Gastrocnemius medialis (tissue), 4 donors: ENCODE data around the gene ZNF407. TPM values are rescaled to one million over a fixed set of nuclear protein-coding genes. Genes with fewer than 3 reads are reported as not detected.

ENCODE experiments used
- ATAC-seq, 2 donors: fragments of 150-250 bp; one replicate each; pipeline ENCODE4 v1.9.1; 2016
- DNase-seq, 2 donors: peaks; one replicate each; pipeline ENCODE4 v3.0.0-alpha.2; 2019
- H3K27ac ChIP-seq, 4 donors: fragments of 200-600 bp; sonication (generic); 1 replicate in 1 of 4; 2 replicates in 3 of 4; pipeline ENCODE4 v1.5.1; 2016 to 2018; ENCODE audit warnings: mild to moderate bottlenecking in 2 of 4, moderate library complexity in 1 of 4
- H3K27me3 ChIP-seq, 3 donors: fragments of 200-600 bp; sonication (generic) in 2 of 3; 1 replicate in 1 of 3; 2 replicates in 2 of 3; pipeline versions ENCODE4 v1.5.1 to v1.6.0; 2016 to 2019; ENCODE audit warnings: mild to moderate bottlenecking in 1 of 3, moderate library complexity in 1 of 3
- H3K36me3 ChIP-seq, 2 donors: fragments of 200-600 bp; sonication (generic) in 1 of 2; one replicate each; pipeline ENCODE4 v1.5.1; 2017 to 2018
- H3K4me1 ChIP-seq, 2 donors: fragments of 200-600 bp; sonication (generic) in 1 of 2; one replicate each; pipeline ENCODE4 v1.5.1; 2016 to 2017; ENCODE audit warnings: mild to moderate bottlenecking in 2 of 2
- H3K4me3 ChIP-seq, 4 donors: fragments of 200-600 bp; sonication (generic) in 3 of 4; 1 replicate in 1 of 4; 2 replicates in 3 of 4; pipeline ENCODE4 v1.5.1; 2016 to 2019; ENCODE audit warnings: mild to moderate bottlenecking in 2 of 4
- H3K9me3 ChIP-seq, 3 donors: fragments of 200-600 bp; sonication (generic) in 2 of 3; 1 replicate in 1 of 3; 2 replicates in 2 of 3; pipeline ENCODE4 v1.5.1; 2016 to 2019
- POLR2A ChIP-seq, 2 donors: fragments of 450-650 bp; IDR thresholded peaks; one replicate each; pipeline ENCODE4 v1.6.1; 2017; ENCODE audit warnings: antibody characterized with exemption in 2 of 2, mild to moderate bottlenecking in 2 of 2, moderate library complexity in 2 of 2
- in situ Hi-C, 4 donors: fragments of 200-750 bp; cut with MboI; loops; one replicate each; pipeline versions ENCODE4 v1.15.0 to v1.8.0; 2017; ENCODE audit warnings: low sequenced_read_pairs in 4 of 4
- intact Hi-C: fragments of 100-400 bp; cut with DNase I; formaldehyde crosslinking; loops from one replicate; pipeline ENCODE4 v1.15.1; 2023; ENCODE audit warnings: low total_unique reads
- total RNA-seq, 4 donors: library from RNA; depleted of rRNA; stranded (reverse); fragments of >200 nt; gene quantifications; one replicate each; pipeline versions ENCODE4 v1.1.0 to v1.2.3, GENCODE V29; 2016
- TF ChIP-seq, protein P1 (sequence below), 5 experiments: fragments of 450-650 bp in 3 of 5; fragments of 200-600 bp in 2 of 5; sonication (generic) in 2 of 5; IDR thresholded peaks in 4 of 5; conservative IDR thresholded peaks in 1 of 5; 1 replicate in 4 of 5; 2 replicates in 1 of 5; pipeline ENCODE4 v1.5.1; 2016 to 2019; ENCODE audit warnings: antibody characterized with exemption in 5 of 5, mild to moderate bottlenecking in 3 of 5, moderate library complexity in 3 of 5

ZNF407 gene
- total RNA-seq, 4 donors from 2014 or later: 5.9 to 11.4 (median 9.2) TPM

GRCh38 chr18:75029481-75029880, 431.8 kb downstream of the ZNF407 start:
- no peak for DNase-seq

GRCh38 chr18:75031717-75032317, 434.1 kb downstream of the ZNF407 start:
- H3K27me3 ChIP-seq: no peaks in the 10 kb centered on the region
- intact Hi-C loops (no loop called here), in situ Hi-C loops (no loop called here)
- H3K4me1 ChIP-seq: no peaks in the 10 kb centered on the region
- no peak overlapping the region for H3K4me3 ChIP-seq
- H3K27ac ChIP-seq: no peak overlapping the region
- TF ChIP-seq POLR2A (IDR thresholded peaks at IDR 0.05): no peak
- TF ChIP-seq, protein P1, sequence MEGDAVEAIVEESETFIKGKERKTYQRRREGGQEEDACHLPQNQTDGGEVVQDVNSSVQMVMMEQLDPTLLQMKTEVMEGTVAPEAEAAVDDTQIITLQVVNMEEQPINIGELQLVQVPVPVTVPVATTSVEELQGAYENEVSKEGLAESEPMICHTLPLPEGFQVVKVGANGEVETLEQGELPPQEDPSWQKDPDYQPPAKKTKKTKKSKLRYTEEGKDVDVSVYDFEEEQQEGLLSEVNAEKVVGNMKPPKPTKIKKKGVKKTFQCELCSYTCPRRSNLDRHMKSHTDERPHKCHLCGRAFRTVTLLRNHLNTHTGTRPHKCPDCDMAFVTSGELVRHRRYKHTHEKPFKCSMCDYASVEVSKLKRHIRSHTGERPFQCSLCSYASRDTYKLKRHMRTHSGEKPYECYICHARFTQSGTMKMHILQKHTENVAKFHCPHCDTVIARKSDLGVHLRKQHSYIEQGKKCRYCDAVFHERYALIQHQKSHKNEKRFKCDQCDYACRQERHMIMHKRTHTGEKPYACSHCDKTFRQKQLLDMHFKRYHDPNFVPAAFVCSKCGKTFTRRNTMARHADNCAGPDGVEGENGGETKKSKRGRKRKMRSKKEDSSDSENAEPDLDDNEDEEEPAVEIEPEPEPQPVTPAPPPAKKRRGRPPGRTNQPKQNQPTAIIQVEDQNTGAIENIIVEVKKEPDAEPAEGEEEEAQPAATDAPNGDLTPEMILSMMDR (IDR thresholded peaks at IDR 0.05 in 4 of 5, conservative IDR thresholded peaks at IDR 0.05 in 1 of 5): no peak
- DNase-seq: no peak
- no peaks in the 10 kb centered on the region for H3K9me3 ChIP-seq
- no peak for ATAC-seq
- H3K36me3 ChIP-seq: no peaks in the 10 kb centered on the region

More at GRCh38 chr18:75029481-75029880, 431.8 kb downstream of the ZNF407 start:
- Histone ChIP-seq H3K27me3 (no peaks in the 10 kb centered on the region), H3K4me1 (no peaks in the 10 kb centered on the region), H3K27ac (no peak overlapping the region), H3K4me3 (no peak overlapping the region), H3K9me3 (no peaks in the 10 kb centered on the region), H3K36me3 (no peaks in the 10 kb centered on the region)
- no peak for ATAC-seq
- in situ Hi-C loops: no loop called here
- intact Hi-C loops: no loop called here
- TF ChIP-seq, protein P1 (IDR thresholded peaks at IDR 0.05 in 4 of 5, conservative IDR thresholded peaks at IDR 0.05 in 1 of 5): no peak
- no peak for TF ChIP-seq POLR2A (IDR thresholded peaks at IDR 0.05)

GRCh38 chr18:75033516-75033915, 435.8 kb downstream of the ZNF407 start:
- in situ Hi-C loops (no loop called here), intact Hi-C loops (no loop called here)
- TF ChIP-seq, protein P1 (IDR thresholded peaks at IDR 0.05 in 4 of 5, conservative IDR thresholded peaks at IDR 0.05 in 1 of 5): no peak
- TF ChIP-seq POLR2A (IDR thresholded peaks at IDR 0.05): no peak
- no peaks in the 10 kb centered on the region for H3K27me3 ChIP-seq
- no peaks in the 10 kb centered on the region for H3K9me3 ChIP-seq
- no peak overlapping the region for H3K4me3 ChIP-seq
- no peaks in the 10 kb centered on the region for H3K4me1 ChIP-seq
- ATAC-seq (no peak), DNase-seq (no peak)
- no peak overlapping the region for H3K27ac ChIP-seq
- H3K36me3 ChIP-seq: no peaks in the 10 kb centered on the region

DNA sequence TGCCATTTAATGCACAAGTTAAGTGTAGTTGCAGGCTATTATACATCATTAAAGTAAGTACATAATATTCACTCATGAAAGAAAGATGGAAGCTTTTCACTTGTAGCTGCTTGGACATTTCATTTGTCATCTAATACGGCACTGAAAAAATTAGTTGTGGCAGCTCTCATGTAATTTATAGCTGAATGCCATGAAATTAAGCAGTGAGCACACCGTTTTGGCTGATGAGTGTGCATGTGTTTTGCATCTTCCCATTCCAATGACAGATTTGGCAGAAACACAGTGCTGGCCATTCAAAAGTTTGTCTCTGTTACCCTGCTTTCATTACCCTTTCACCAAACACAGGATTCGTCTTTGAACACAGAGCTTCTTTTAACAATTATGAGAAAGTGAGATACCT, 437.3 kb downstream of the ZNF407 start:
- Histone ChIP-seq H3K27me3 (no peaks in the 10 kb centered on the region), H3K27ac (no peak overlapping the region), H3K4me1 (no peaks in the 10 kb centered on the region), H3K4me3 (no peak overlapping the region), H3K9me3 (no peaks in the 10 kb centered on the region), H3K36me3 (no peaks in the 10 kb centered on the region)
- DNase-seq (no peak), ATAC-seq (no peak)
- in situ Hi-C loops: no loop called here
- TF ChIP-seq POLR2A (IDR thresholded peaks at IDR 0.05): no peak
- TF ChIP-seq, protein P1 (IDR thresholded peaks at IDR 0.05 in 4 of 5, conservative IDR thresholded peaks at IDR 0.05 in 1 of 5): no peak
- intact Hi-C loops: no loop called here

- intact Hi-C loops: no loop called here
- Histone ChIP-seq H3K36me3 (no peaks in the 10 kb centered on the region), H3K4me3 (no peak overlapping the region), H3K27me3 (no peaks in the 10 kb centered on the region), H3K4me1 (no peaks in the 10 kb centered on the region), H3K9me3 (no peaks in the 10 kb centered on the region), H3K27ac (no peak overlapping the region)
- no peak for ATAC-seq
- in situ Hi-C loops: no loop called here
- no peak for TF ChIP-seq POLR2A (IDR thresholded peaks at IDR 0.05)
- TF ChIP-seq, protein P1 (IDR thresholded peaks at IDR 0.05 in 4 of 5, conservative IDR thresholded peaks at IDR 0.05 in 1 of 5): no peak
- no peak for DNase-seq
These were observed 438.3 kb downstream of the ZNF407 start for GRCh38 chr18:75035928-75036327.
